DOHH2 (cell line): ENCODE measurements around the gene DOCK10.

Experiments used
- CTCF ChIP-seq: fragments of 200-600 bp; sonication (generic); IDR thresholded peaks from one replicate; pipeline ENCODE4 v1.5.1; 2014; ENCODE audit warnings: antibody characterized with exemption, mild to moderate bottlenecking, low read depth, low read length; ENCODE audit not compliant: poor library complexity, severe bottlenecking
- EZH2phosphoT487 ChIP-seq: fragments of 200-600 bp; sonication (generic); IDR thresholded peaks from 2 replicates; pipeline ENCODE4 v1.6.1; 2017; ENCODE audit warnings: borderline replicate concordance, mild to moderate bottlenecking, antibody characterized with exemption, low read length, moderate library complexity, mixed read lengths

- TF ChIP-seq EZH2phosphoT487: no peak
- TF ChIP-seq CTCF: no peak
Measured at GRCh38 chr2:224958873-224959272, 83.4 kb downstream of the DOCK10 start.
